HG03521 (cell line): ENCODE results near the gene ADORA2B.
A peak's percentile ranks its signal among the peaks of the same experiment; 100 is the strongest.
"Not testable (repeated sequence)": the region's sequence is repeated elsewhere in the genome, so short reads cannot be mapped to it uniquely, and the experiment has no call there.

Experiments
- ATAC-seq: cut with Tn5 transposase; IDR thresholded peaks from one replicate; pipeline ENCODE4 v1.9.1; 2021; ENCODE audit warnings: mild to moderate bottlenecking, moderate library complexity; ENCODE audit not compliant: unreplicated experiment

Gene ADORA2B

GRCh38 chr17:15979013-15979412, 34.1 kb downstream of the ADORA2B start:
- ATAC-seq = not testable (repeated sequence)

GRCh38 chr17:15981208-15981607, 36.3 kb downstream of the ADORA2B start:
- peak; percentile 69 for ATAC-seq

- ATAC-seq = no peak
Observed at GRCh38 chr17:15981646-15982580, 37.0 kb downstream of the ADORA2B start.

- no peak for ATAC-seq
Observed at GRCh38 chr17:15996322-15996721, 51.4 kb downstream of the ADORA2B start.

GRCh38 chr17:15998031-15998562, 53.2 kb downstream of the ADORA2B start:
- no peak for ATAC-seq

- peak; percentile 89 for ATAC-seq
Observed at GRCh38 chr17:15999141-15999973, 54.4 kb downstream of the ADORA2B start, which contains the start of the genes TTC19 and ZSWIM7. Gene TTC19, plus strand, starts transcription at chr17:15999824. Its CDS starts 25 bp downstream, at chr17:15999849. Gene ZSWIM7, minus strand, starts transcription at chr17:15999704. Its CDS starts 110 bp downstream, at chr17:15999594.

- peak; percentile 33 for ATAC-seq
Observed at GRCh38 chr17:15999974-16000827, 55.3 kb downstream of the ADORA2B start.

- ATAC-seq = no peak
Observed at GRCh38 chr17:16001226-16001897, 56.4 kb downstream of the ADORA2B start.

- ATAC-seq = no peak
Observed at GRCh38 chr17:16002708-16003260, 57.9 kb downstream of the ADORA2B start.

- ATAC-seq = no peak
Observed at GRCh38 chr17:16003841-16004240, 58.9 kb downstream of the ADORA2B start.

GRCh38 chr17:16005636-16006035, 60.7 kb downstream of the ADORA2B start:
- no peak for ATAC-seq

- ATAC-seq = no peak
Observed at GRCh38 chr17:16007439-16007838, 62.5 kb downstream of the ADORA2B start.

- ATAC-seq = no peak
Observed at GRCh38 chr17:16013943-16014407, 69.0 kb downstream of the ADORA2B start.

GRCh38 chr17:16019347-16019746, 74.4 kb downstream of the ADORA2B start:
- ATAC-seq = no peak

- ATAC-seq = no peak
Observed at GRCh38 chr17:16023881-16024280, 79.0 kb downstream of the ADORA2B start.

GRCh38 chr17:16025202-16025601, 80.3 kb downstream of the ADORA2B start:
- no peak for ATAC-seq
